GM12872 (cell line): ENCODE results near the gene RNF167.

Source experiments
- CTCF ChIP-seq: IDR thresholded peaks from 3 replicates; pipeline ENCODE4 v1.5.1; 2011; ENCODE audit warnings: low read depth, mild to moderate bottlenecking, low read length, moderate library complexity; ENCODE audit not compliant: insufficient read depth

The RNF167 gene

DNA sequence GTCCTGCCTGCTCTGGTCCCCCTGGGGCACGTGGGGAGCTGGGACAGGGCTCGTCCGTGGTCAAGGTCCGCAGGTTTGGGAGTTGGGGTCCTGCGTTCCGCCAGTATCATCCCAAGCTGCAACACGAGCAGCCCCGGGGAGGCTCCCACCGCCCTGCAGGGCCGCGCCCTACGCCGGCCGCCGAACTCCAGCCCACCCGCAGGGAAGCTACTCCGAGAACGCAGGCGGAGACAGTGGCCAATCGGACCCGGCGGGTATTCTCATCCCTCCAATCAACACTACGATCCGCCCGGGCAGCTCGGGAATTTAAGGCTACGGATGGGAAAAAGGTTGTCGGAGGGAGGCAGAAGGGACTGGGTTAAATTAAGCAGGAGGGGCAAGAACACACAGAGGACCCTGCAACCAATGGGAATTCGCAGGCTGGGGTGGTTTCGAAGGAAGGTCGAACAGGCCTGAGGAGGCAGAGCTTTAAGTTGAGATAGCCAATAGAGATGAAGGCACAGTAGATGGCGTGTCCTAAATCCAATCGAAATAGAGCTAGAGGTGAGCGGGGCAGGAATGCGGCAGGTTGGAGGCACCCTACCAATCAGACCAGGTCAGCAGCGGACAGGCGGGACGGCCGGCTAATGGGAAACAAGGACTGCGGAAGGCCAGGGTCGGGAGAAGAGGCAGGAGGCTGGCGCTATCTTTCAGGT, 26.9 kb downstream of the RNF167 start:
- no peak for TF ChIP-seq CTCF

- no peak for TF ChIP-seq CTCF
These were observed 27.7 kb downstream of the RNF167 start, which contains the start of gene SPAG7 for GRCh38 chr17:4967539-4968485. SPAG7 (minus strand) TSS chr17:4967817; CDS start chr17:4967804, 13 bp downstream.

DNA sequence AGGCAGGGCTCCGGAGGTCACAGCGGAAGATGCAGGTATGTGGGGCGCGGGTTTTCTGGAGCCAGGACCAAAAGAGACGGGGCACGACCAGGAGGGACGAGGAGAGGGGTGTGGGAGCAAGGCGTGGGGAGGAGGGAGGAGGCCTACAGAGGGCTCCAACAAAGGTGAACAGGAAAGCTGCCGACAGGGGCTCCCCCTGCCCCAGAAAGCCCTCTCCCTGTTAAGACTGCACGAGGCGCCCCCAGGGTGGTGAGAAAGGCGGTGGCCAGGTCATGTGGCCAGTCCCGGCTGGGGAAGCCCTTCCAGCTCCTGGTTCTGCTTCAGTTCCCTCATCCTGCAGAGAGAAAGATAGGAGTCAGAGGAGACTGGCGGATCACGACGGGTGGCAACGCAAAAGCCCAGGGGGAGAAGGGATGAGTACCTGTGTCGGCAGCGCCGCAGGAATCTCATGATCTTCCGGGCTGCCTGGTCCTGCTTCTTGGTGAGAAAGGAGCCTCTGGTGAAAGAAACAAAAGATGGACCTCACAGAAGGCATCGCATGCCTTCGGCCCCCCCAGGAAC, 28.5 kb downstream of the RNF167 start:
- no peak for TF ChIP-seq CTCF

DNA sequence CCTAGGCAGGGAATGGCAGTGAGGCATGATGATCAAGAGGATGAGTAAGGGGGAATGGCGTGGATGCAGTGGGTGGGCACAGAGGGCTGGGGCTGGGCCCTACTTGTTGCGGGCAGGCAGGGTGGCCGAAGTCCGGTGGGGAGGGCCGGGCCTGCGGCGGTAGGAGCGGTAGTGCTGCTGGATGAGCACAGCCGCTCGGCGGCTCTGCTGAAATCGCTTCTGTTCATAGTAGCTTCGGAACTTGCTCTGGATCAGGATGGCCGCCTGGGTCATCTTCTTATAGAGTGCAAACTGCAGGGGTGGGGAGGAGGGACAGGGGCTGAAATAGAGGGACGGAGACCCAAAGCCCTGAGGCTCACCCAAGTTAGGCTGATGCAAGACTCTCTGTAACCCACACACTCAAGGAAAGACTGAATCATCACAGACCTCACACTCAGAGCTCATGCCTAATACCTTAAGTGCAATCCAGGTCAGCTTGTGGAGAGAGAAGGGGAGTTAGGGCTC, 29.0 kb downstream of the RNF167 start:
- TF ChIP-seq CTCF = no peak

- no peak for TF ChIP-seq CTCF
These were observed 29.6 kb downstream of the RNF167 start for GRCh38 chr17:4969551-4970173.

GRCh38 chr17:4970273-4970672, 30.2 kb downstream of the RNF167 start:
- TF ChIP-seq CTCF = no peak
